CD4-positive, alpha-beta T cell treated with Interleukin-1 beta for 1 hour (primary cell): ENCODE measurements around the gene EXOC2.
"Not testable (repeated sequence)": the region's sequence is repeated elsewhere in the genome, so short reads cannot be mapped to it uniquely, and the experiment has no call there.

Source experiments
- DNase-seq, 2 donors: peaks; one replicate each; pipeline ENCODE4 v3.0.0-alpha.2; 2020 to 2022

The EXOC2 gene

DNA sequence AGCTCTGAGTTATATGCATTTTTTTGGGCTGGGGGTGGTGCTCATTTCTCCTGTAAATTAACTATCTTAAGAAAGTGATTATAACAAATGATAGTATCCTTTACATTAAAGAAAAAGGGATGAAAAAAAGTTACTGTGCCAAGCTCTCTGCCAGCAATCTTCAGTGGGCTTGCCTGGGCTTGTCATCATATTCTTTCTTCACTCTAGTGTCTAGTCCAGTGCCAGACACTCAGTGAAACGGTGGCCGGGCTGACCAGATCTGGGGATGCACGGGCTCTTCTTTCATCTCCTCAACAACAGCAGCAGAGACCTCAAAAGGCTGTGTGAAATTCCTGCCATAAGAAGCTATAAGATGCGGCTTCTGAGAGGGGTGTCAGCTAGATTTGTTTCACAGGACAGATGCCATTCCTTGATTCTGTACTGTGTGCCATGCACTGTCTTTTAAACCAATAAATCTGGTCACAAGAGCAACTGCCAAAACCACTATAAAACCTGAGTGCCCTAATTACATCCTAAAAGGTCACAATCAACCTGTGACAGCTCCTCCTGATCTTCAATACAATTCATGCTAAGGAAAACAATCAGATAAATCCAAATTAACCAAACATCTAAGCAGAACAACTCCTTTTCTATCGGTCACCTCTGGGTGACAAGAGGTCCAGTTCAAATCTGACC lies 12.1 kb downstream of the EXOC2 start:
- no peak for DNase-seq

DNA sequence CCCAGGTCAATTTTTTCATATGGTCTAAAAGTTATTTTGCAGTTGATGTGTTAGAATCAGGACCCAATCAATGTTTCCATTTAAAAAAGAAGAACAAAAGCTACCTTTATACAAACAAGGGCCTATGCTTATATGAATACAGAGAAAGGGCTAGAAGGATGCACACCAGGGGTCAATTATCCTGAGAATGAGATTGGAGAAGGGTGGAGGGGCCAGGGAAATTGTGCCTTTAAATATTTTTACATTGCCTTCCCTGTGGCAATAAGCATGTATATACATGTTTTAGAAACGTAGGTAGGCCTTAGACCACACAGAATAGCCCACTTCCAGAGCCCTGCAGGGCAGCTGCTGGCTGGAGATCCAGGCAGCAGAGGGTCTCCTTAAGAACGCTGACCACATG lies 12.7 kb downstream of the EXOC2 start:
- DNase-seq: no peak

GRCh38 chr6:679282-679681 lies 13.7 kb downstream of the EXOC2 start:
- no peak for DNase-seq

DNA sequence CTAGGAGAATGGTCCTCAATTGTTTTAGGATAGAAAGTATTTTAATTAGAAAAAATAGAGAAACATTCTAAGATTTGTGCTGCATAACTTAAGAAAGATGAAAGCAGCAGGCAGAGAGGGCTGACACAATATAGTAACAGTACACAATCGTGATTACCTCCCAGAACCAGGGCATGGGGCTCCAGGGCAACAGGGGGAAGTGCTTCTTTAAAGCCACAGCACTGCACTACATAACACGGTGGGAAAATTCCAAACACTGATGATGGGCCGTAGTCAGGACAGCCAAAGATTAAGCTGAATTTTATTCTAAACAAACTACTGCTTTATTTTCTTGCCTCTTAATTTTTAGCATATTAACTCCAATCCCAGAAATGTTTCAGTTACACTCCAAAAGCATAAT lies 14.4 kb downstream of the EXOC2 start:
- no peak for DNase-seq

GRCh38 chr6:677919-678318 lies 15.0 kb downstream of the EXOC2 start:
- no peak for DNase-seq

DNA sequence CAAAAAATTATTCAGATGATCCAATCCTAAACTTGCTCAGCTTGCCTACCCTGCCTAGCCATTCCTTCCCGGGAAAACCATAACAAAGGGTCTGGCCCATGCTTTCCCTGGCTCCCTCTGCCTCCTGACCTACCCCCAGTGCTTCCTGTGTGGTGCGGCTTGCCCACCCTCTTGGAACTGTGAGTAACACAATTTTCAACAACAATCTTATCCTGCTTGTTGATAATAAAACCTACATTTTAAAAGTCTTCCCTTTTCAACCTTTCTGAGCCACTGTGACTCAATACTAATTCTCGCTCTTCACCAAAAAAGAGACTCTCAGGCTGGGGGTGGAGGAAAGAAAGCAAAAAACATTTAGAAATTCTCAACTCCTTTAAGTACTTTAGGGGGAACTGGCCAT lies 18.0 kb downstream of the EXOC2 start:
- DNase-seq: no peak

- no peak for DNase-seq
Observed at GRCh38 chr6:674406-674805, 18.5 kb downstream of the EXOC2 start.

GRCh38 chr6:667253-667927 lies 25.5 kb downstream of the EXOC2 start:
- DNase-seq: no peak

GRCh38 chr6:665403-666267 lies 27.3 kb downstream of the EXOC2 start:
- DNase-seq: no peak

DNA sequence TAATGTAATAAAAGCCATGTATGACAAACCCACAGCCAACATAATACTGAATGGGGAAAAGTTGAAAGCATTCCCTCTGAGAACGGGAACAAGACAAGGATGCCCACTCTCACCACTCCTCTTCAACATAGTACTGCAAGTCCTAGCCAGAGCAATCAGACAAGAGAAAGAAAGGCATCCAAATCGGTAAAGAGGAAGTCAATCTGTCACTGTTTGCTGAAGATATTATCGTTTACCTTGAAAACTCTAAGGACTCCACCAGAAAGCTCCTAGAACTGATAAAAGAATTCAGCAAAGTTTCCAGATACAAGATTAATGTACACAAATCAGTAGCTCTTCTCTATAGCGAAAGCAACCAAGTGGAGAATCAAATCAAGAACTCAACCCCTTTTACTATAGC lies 29.2 kb downstream of the EXOC2 start:
- not testable (repeated sequence) for DNase-seq

GRCh38 chr6:659716-660581 lies 33.0 kb downstream of the EXOC2 start:
- no peak for DNase-seq

GRCh38 chr6:658244-658643 lies 34.7 kb downstream of the EXOC2 start:
- no peak for DNase-seq

- no peak for DNase-seq
Observed at GRCh38 chr6:657743-658142, 35.2 kb downstream of the EXOC2 start.

DNA sequence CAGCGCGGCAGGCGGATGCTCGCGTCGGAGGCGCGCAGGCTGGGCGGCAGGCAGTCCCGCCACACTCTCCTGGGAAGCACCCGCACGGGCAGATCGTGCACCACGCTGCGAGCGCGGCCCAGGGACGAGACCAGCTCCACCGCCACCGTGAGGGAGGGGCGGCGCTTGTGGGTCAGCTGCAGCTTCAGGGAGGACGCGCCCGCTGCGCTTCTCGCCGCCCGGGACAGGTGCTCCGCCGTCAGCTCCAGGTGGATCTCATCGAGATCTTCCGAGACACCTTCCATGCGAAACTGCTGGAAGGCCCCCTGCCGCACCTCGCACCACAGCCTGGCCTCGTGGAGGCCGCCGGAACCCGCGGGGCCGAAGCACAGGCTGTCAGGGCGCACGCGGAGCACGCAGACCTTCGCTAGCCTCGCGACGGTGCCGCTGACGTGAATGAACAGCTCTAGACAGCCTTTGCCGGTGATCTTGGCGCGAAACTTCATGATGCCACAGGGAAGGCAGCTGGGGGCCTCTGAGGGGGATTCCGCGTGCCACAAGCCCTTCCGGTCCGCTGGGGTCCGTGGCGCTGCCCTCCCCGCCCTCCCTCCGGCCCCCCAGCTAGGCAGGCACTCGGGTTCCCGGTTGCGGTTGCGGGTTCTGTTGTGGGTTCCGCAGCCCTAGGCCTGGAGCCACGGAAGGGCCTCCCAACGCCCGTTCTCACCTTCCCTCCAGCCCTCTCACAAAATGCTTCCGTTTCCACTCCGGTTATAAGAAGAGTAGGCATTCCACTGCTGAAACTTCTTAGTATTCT lies 36.3 kb downstream of the EXOC2 start, which contains the start of gene HUS1B:
Gene HUS1B, minus strand, starts transcription at position 641 of the 793 bp plus-strand sequence. Its CDS starts 156 bp downstream, at position 485.
- no peak for DNase-seq

- DNase-seq: no peak
Observed at GRCh38 chr6:654136-654535, 38.8 kb downstream of the EXOC2 start.

DNA sequence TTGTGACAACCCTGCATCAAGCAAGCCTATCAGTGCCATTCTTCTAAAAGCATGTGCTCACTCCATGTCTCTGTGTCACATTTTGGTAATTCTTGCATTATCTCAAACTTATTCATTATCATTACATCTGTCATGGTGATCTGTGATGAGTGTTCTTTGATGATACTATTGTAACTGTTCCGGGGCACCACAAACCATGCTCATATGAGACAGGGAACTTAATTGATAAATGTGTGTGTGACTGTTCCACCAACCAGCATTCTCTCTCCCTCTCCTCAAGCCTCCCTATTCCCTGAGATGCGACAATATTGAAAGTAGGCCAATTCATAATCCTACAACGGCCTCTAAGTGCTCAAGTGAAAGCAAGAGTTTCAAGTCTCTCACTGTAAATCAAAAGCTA lies 40.1 kb downstream of the EXOC2 start:
- no peak for DNase-seq

DNA sequence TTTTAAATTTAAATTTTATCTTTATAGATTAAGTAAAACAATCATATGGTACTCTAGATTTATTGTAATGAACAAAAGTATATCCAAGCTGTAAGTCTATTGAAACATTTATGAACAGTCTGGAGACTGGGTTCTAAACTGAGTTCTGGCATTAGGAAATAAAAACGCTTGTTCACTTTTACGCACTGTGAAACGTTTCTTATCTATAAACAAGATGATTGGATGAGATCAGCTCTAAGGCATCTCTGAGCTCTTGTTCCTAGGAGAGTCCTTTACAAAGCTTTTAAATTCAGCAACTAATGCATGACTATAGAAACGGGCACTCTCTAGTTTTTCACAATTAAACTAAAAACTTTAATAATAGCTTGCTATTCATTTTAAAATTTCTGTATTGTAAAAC lies 42.8 kb downstream of the EXOC2 start:
- no peak for DNase-seq

GRCh38 chr6:642805-643204 lies 50.1 kb downstream of the EXOC2 start:
- no peak for DNase-seq

- no peak for DNase-seq
Observed at GRCh38 chr6:641225-641985, 51.5 kb downstream of the EXOC2 start.

GRCh38 chr6:636488-636887 lies 56.5 kb downstream of the EXOC2 start:
- no peak for DNase-seq

- no peak for DNase-seq
Observed at GRCh38 chr6:635233-635632, 57.7 kb downstream of the EXOC2 start.
